K562 (cell line): ENCODE results near the gene ECHDC1. TPM values are rescaled to one million over a fixed set of nuclear protein-coding genes. Genes with fewer than 3 reads are reported as not detected.

ENCODE experiments used
- ETV5 ChIP-seq: sonication (generic); formaldehyde crosslinking; IDR thresholded peaks from 2 replicates; pipeline ENCODE4 v1.4.0; 2020; ENCODE audit warnings: low read depth, mild to moderate bottlenecking, missing genetic modification reagents
- POLR2G ChIP-seq: fragments of 200-400 bp; formaldehyde crosslinking; IDR thresholded peaks from 2 replicates; pipeline ENCODE4 v1.6.1; 2017; ENCODE audit warnings: low read depth, mild to moderate bottlenecking, antibody characterized with exemption, low read length, moderate library complexity
- RBM39 ChIP-seq: fragments of 200-400 bp; formaldehyde crosslinking; optimal IDR thresholded peaks from 2 replicates; pipeline ENCODE3; 2018; ENCODE audit warnings: low read depth, low read length
- SMARCA5 ChIP-seq: fragments of 450-650 bp; IDR thresholded peaks from 2 replicates; pipeline ENCODE4 v1.6.1; 2016
- ZNF584 ChIP-seq: fragments of 200-800 bp; sonication (Bioruptor generic); IDR thresholded peaks from 2 replicates; pipeline ENCODE4 v1.6.1; 2016; ENCODE audit warnings: low read depth, mild to moderate bottlenecking, missing genetic modification characterization, missing compliant biosample characterization
- polyA plus RNA-seq, 8 experiments: library from polyadenylated mRNA; depleted of rRNA in 4 of 8; stranded (reverse) in 5 of 8; unstranded in 3 of 8; fragments of >200 nt; fragmentation: Nextera tagmentation in 2 of 8; fragmentation: Illumina TruSeq in 1 of 8; extraction: Ambion mirVana in 2 of 8; extraction: Trizol in 1 of 8; gene quantifications; 2 replicates each; pipeline versions ENCODE4 v1.2.1 to v1.2.3, GENCODE V29; 2011 to 2014; ENCODE audit warnings: inconsistent platforms in 1 of 8, missing spikeins in 1 of 8
- total RNA-seq, 7 experiments: library from RNA; depleted of rRNA in 6 of 7; stranded (reverse); fragments of >200 nt in 6 of 7; fragmentation: Illumina TruSeq in 2 of 7; extraction: Trizol in 2 of 7; gene quantifications; 2 replicates each; pipeline versions ENCODE4 v1.2.1 to v1.2.3, GENCODE V29; 2011 to 2021; ENCODE audit warnings: low replicate concordance in 1 of 7
- TF ChIP-seq, protein P1 (sequence below): sonication (generic); formaldehyde crosslinking; IDR thresholded peaks from 2 replicates; pipeline ENCODE4 v1.8.0; 2022; ENCODE audit warnings: mild to moderate bottlenecking, missing genetic modification reagents, borderline replicate concordance
- TF ChIP-seq, protein P2 (sequence below), 2 experiments: fragments of 450-650 bp in 1 of 2; IDR thresholded peaks; 2 replicates each; pipeline ENCODE4 v1.6.1; 2011 to 2017; ENCODE audit warnings: low read depth in 2 of 2, antibody characterized with exemption in 1 of 2, borderline replicate concordance in 1 of 2, low read length in 1 of 2, mild to moderate bottlenecking in 1 of 2, mixed read lengths in 1 of 2; ENCODE audit not compliant: control insufficient read depth in 1 of 2

Gene ECHDC1
- total and polyA plus RNA-seq, 9 of the 15 experiments (the other 6 are each of a cell fraction or from before 2014, with no cell fraction given) = 58.0 to 105 (median 78.6) TPM

DNA sequence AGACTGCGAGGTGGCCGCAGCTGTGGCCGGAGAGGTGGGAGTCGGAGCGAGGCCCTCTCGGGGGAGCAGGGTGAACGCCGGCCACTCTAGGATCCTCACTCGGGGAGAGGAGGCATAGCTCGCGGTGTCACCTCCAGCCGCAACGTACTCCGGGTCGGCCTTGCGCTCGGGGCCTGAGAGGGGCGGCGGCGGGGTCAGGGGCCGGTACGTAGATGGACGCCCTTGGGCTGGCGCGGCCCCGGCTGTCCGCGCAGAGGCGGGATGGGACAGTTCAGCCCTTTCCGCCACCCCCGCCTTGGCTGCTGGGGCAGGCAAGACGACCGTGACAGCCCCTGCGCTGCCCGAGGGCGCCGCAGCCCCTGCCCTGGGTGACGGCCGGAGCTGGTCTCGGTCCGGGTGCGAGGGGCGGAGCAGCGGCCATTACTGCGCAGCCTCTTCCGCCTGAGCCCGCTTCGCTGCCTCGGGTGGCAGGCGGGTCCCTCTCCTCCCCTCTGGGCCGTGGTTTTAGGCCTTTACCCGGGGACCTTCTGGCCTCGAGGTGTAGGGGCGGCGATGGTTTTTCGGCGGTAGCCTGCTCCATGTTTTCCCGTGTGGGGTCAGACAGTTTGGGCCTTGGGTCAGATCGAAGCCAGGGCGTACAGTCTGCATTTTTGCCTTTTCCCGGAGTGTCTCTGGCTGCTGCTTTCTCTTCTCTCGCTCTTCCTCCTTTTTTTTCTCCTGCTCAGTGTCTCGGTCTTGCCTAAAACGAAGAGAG is 76.3 kb downstream of the ECHDC1 start (continued):
- TF ChIP-seq ZNF584 (no peak), ETV5 (no peak), SMARCA5 (no peak), RBM39 (no peak), POLR2G (peak; percentile 97)
- TF ChIP-seq, protein P1, sequence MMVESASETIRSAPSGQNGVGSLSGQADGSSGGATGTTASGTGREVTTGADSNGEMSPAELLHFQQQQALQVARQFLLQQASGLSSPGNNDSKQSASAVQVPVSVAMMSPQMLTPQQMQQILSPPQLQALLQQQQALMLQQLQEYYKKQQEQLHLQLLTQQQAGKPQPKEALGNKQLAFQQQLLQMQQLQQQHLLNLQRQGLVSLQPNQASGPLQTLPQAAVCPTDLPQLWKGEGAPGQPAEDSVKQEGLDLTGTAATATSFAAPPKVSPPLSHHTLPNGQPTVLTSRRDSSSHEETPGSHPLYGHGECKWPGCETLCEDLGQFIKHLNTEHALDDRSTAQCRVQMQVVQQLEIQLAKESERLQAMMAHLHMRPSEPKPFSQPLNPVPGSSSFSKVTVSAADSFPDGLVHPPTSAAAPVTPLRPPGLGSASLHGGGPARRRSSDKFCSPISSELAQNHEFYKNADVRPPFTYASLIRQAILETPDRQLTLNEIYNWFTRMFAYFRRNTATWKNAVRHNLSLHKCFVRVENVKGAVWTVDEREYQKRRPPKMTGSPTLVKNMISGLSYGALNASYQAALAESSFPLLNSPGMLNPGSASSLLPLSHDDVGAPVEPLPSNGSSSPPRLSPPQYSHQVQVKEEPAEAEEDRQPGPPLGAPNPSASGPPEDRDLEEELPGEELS (CRISPR knock-in tag) = no peak; the same call in 1 of the 2 replicates
- TF ChIP-seq, protein P2, sequence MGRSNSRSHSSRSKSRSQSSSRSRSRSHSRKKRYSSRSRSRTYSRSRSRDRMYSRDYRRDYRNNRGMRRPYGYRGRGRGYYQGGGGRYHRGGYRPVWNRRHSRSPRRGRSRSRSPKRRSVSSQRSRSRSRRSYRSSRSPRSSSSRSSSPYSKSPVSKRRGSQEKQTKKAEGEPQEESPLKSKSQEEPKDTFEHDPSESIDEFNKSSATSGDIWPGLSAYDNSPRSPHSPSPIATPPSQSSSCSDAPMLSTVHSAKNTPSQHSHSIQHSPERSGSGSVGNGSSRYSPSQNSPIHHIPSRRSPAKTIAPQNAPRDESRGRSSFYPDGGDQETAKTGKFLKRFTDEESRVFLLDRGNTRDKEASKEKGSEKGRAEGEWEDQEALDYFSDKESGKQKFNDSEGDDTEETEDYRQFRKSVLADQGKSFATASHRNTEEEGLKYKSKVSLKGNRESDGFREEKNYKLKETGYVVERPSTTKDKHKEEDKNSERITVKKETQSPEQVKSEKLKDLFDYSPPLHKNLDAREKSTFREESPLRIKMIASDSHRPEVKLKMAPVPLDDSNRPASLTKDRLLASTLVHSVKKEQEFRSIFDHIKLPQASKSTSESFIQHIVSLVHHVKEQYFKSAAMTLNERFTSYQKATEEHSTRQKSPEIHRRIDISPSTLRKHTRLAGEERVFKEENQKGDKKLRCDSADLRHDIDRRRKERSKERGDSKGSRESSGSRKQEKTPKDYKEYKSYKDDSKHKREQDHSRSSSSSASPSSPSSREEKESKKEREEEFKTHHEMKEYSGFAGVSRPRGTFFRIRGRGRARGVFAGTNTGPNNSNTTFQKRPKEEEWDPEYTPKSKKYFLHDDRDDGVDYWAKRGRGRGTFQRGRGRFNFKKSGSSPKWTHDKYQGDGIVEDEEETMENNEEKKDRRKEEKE (IDR thresholded peaks at IDR 0.05; ENCODE audit: borderline replicate concordance in 1 of 2, control insufficient read depth in 1 of 2, low read depth in 2 of 2, low read length in 1 of 2) = no peak
